IPS-18c (cell line): ENCODE results near the gene CDH22.

Experiments used
- H3K4me3 ChIP-seq: 2 replicates; pipeline ENCODE4 v1.7.0; 2013; ENCODE audit warnings: low read depth, mild to moderate bottlenecking, low read length, moderate library complexity; ENCODE audit not compliant: insufficient read depth
- H3K9me3 ChIP-seq: one replicate; pipeline ENCODE4 v1.6.1; 2013; ENCODE audit warnings: mild to moderate bottlenecking, low read length, moderate library complexity; ENCODE audit not compliant: control insufficient read depth, insufficient read depth

Gene CDH22

GRCh38 chr20:46286977-46287376 lies 21.3 kb downstream of the CDH22 start:
- Histone ChIP-seq H3K4me3 (no peak overlapping the region), H3K9me3 (peaks cover 2% of the 10 kb centered on the region)

DNA sequence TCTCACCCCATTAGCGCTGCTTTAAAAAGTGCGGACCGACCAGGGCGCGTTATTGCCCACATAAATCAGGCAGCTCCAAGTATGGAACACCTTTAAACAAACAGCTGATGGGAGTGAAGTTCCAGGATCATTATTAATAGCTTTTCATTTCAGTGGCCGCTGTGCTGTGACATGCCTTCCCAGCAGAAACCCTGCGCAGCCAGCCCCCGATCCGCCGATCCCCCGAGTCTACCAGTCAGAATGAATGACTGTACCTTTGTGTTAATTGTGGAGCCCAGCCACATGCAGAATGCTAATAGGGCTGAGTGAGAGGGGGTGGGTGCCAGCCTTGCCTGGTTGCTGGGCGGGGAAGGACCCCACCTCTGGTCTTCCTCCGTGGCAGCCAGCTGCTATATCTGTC lies 21.9 kb downstream of the CDH22 start:
- Histone ChIP-seq H3K9me3 (peaks cover 2% of the 10 kb centered on the region), H3K4me3 (no peak overlapping the region)

GRCh38 chr20:46285740-46286139 lies 22.6 kb downstream of the CDH22 start:
- Histone ChIP-seq H3K4me3 (no peak overlapping the region), H3K9me3 (peaks cover 2% of the 10 kb centered on the region)

- H3K9me3 ChIP-seq, result no peaks in the 10 kb centered on the region
- no peak overlapping the region for H3K4me3 ChIP-seq
These were observed 23.2 kb downstream of the CDH22 start for GRCh38 chr20:46285072-46285471.

GRCh38 chr20:46284040-46284427 lies 24.3 kb downstream of the CDH22 start:
- Histone ChIP-seq H3K9me3 (no peaks in the 10 kb centered on the region), H3K4me3 (no peak overlapping the region)

- Histone ChIP-seq H3K4me3 (no peak overlapping the region), H3K9me3 (no peaks in the 10 kb centered on the region)
These were observed 24.8 kb downstream of the CDH22 start for GRCh38 chr20:46283426-46284039.

- Histone ChIP-seq H3K4me3 (no peak overlapping the region), H3K9me3 (no peaks in the 10 kb centered on the region)
These were observed 25.6 kb downstream of the CDH22 start for GRCh38 chr20:46282669-46283068.

- no peak overlapping the region for H3K4me3 ChIP-seq
- H3K9me3 ChIP-seq, result no peaks in the 10 kb centered on the region
These were observed 29.2 kb downstream of the CDH22 start for GRCh38 chr20:46279103-46279502.

DNA sequence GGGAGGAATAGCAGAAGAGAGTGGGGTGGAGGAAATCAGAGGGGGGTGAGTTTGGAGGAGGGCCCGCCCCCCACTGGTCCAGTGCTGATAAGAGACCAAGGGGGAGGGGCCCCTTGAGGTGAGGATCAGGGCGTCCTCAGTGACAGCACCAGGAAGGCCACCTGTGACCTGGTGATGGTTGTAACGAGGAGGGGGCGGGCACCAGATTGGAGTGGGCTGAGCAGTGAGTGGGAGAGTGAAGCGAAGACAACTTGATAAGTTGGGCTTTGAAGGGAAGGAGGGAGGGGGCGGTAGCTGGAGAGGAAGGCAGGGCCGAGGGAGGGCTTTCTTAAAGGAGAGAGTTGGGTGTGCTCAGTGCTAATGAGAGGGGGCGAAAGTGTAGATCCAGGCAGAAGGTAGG lies 30.7 kb downstream of the CDH22 start:
- no peak overlapping the region for H3K4me3 ChIP-seq
- no peaks in the 10 kb centered on the region for H3K9me3 ChIP-seq

DNA sequence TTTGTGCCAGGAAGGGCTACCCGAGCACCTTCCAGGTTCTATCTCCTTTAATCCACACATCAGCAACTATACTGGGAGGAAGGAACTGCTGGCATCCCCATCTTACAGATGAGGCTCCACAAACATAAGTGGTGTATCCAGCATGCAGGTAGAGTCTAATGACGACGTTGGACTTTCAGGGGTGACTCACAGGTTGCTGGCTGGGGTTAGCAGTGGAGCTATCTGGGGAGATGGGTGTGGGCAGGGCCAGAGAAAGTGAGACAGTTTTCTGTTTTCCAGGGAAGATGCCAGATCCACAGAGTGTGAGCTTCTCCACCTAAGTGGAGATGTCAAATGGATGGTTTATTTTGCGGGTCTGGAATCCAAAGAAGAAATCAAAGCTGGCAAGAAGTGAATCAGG lies 31.8 kb downstream of the CDH22 start:
- Histone ChIP-seq H3K4me3 (no peak overlapping the region), H3K9me3 (no peaks in the 10 kb centered on the region)

GRCh38 chr20:46275091-46275490 lies 33.2 kb downstream of the CDH22 start:
- Histone ChIP-seq H3K9me3 (no peaks in the 10 kb centered on the region), H3K4me3 (no peak overlapping the region)

GRCh38 chr20:46273717-46274116 lies 34.6 kb downstream of the CDH22 start:
- no peaks in the 10 kb centered on the region for H3K9me3 ChIP-seq
- no peak overlapping the region for H3K4me3 ChIP-seq

GRCh38 chr20:46272389-46273047 lies 35.8 kb downstream of the CDH22 start:
- H3K9me3 ChIP-seq, result no peaks in the 10 kb centered on the region
- H3K4me3 ChIP-seq, result no peak overlapping the region

GRCh38 chr20:46270977-46271744 lies 37.1 kb downstream of the CDH22 start:
- no peak overlapping the region for H3K4me3 ChIP-seq
- no peaks in the 10 kb centered on the region for H3K9me3 ChIP-seq

DNA sequence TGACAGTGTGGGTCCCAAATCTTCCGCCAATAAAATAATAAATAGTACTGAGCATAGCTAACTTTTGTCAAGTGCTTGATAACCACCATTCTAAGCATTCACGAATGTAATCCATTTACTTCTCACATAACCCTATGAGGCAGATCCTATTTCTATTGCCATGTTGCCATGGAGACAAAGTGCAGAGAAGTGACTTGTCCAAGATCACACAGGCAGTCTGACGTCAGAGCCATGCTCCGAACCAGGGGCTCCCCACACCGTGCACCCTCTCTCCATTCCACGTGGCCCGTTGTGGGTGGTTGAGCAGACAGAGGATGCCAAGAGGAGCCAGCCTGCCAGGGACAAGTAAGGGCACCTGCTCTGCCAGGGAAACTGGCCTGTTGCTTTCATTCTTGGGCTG lies 38.9 kb downstream of the CDH22 start:
- no peaks in the 10 kb centered on the region for H3K9me3 ChIP-seq
- no peak overlapping the region for H3K4me3 ChIP-seq

- H3K4me3 ChIP-seq, result no peak overlapping the region
These were observed 39.6 kb downstream of the CDH22 start for GRCh38 chr20:46268662-46269061.

GRCh38 chr20:46268131-46268614 lies 40.1 kb downstream of the CDH22 start:
- Histone ChIP-seq H3K9me3 (no peaks in the 10 kb centered on the region), H3K4me3 (no peak overlapping the region)

More at GRCh38 chr20:46268662-46269061, 39.6 kb downstream of the CDH22 start:
- H3K9me3 ChIP-seq, result no peaks in the 10 kb centered on the region
